ENCODE results near the gene PDE1A. TPM values are rescaled to one million over a fixed set of nuclear protein-coding genes. Genes with fewer than 3 reads are reported as not detected.

The PDE1A gene
- total RNA-seq, 3 donors from 2014 or later: 4.3 to 7.9 (median 5.6) TPM

DNA sequence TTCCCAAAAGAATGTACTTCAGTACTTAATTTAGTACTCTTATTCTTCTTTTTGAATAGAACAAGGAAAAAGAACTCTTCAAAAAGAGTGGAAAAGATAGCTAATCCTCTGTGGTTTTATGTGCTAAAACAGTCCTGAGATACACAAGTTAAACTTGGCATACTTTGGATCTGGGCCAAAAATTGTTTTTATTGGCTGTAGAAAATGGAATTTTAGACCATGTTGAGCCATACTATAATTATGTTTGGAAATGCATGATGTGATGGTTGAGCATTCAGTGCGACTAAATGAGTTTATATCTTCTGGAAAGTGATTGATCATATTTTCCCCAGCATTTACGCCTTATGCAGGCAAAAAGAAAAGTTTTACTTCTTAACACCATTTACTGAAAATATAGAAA is 18.0 kb upstream of the PDE1A start:
- H3K9me3 ChIP-seq: no peaks in the 10 kb centered on the region
- H3K27me3 ChIP-seq: no peaks in the 10 kb centered on the region
- no peaks in the 10 kb centered on the region for H3K4me1 ChIP-seq
- TF ChIP-seq POLR2A (IDR thresholded peaks at IDR 0.05) (no peak), CTCF (IDR thresholded peaks at IDR 0.05) (no peak), POLR2AphosphoS5 (IDR thresholded peaks at IDR 0.05) (no peak)
- no peak overlapping the region for H3K4me3 ChIP-seq
- intact Hi-C loops (cut with DNase I; ENCODE audit: low total_unique reads): no loop called here
- H3K36me3 ChIP-seq: no peaks in the 10 kb centered on the region
- DNase-seq (ENCODE audit: low spot score in 2 of 2): no peak
- H3K27ac ChIP-seq: no peak overlapping the region

DNA sequence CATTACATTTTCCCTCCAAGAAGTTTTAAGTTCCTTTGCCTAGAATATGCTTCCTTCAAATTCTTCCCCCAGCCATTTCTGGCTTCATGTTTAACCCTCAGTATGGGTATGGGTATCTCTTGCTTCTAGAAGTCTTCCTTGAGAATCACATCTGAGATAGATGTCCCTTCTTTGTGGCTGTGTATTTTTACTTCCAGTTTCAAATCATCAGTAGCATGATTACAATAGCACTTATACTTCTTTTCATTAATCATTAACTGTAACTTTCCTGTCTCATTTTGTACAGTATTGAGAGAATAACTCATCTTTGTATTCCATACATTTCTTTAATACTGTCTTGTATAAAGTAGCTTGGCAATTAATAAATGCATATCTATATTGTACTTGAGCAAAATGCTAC is 17.3 kb upstream of the PDE1A start:
- TF ChIP-seq POLR2AphosphoS5 (IDR thresholded peaks at IDR 0.05) (no peak), CTCF (IDR thresholded peaks at IDR 0.05) (no peak), POLR2A (IDR thresholded peaks at IDR 0.05) (no peak)
- no peaks in the 10 kb centered on the region for H3K27me3 ChIP-seq
- H3K9me3 ChIP-seq: no peaks in the 10 kb centered on the region
- H3K4me1 ChIP-seq: no peaks in the 10 kb centered on the region
- no peak overlapping the region for H3K4me3 ChIP-seq
- no peak for DNase-seq (ENCODE audit: low spot score in 2 of 2)
- no peak overlapping the region for H3K27ac ChIP-seq
- intact Hi-C loops (cut with DNase I; ENCODE audit: low total_unique reads): no loop called here
- H3K36me3 ChIP-seq: no peaks in the 10 kb centered on the region

DNA sequence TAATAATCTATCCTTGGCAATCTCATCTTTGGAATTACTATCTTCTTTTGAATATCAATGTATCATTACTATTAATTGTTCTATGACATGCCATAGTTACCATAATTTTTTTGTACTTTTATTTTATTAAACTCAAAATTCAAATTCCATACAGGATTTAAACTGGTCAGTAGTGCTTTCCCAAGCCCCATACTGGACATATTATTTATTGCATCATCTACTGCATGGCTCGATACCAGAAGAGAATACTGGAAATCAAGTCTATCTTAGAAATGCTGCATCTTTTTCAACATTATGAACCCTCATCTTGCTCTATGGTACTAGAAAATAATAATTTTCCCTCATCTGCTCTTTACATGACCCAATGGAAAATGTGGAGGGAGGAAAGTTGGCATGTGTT is 9.4 kb upstream of the PDE1A start:
- no peak for DNase-seq (ENCODE audit: low spot score in 2 of 2)
- TF ChIP-seq POLR2A (IDR thresholded peaks at IDR 0.05) (no peak), POLR2AphosphoS5 (IDR thresholded peaks at IDR 0.05) (no peak), CTCF (IDR thresholded peaks at IDR 0.05) (no peak)
- no peaks in the 10 kb centered on the region for H3K27me3 ChIP-seq
- H3K27ac ChIP-seq: no peak overlapping the region
- no peaks in the 10 kb centered on the region for H3K9me3 ChIP-seq
- intact Hi-C loops (cut with DNase I; ENCODE audit: low total_unique reads): no loop called here
- no peaks in the 10 kb centered on the region for H3K36me3 ChIP-seq
- no peak overlapping the region for H3K4me3 ChIP-seq
- H3K4me1 ChIP-seq: no peaks in the 10 kb centered on the region

- Histone ChIP-seq H3K27me3 (no peaks in the 10 kb centered on the region), H3K9me3 (no peaks in the 10 kb centered on the region), H3K4me3 (no peak overlapping the region), H3K4me1 (no peaks in the 10 kb centered on the region), H3K36me3 (no peaks in the 10 kb centered on the region), H3K27ac (no peak overlapping the region)
- TF ChIP-seq POLR2AphosphoS5 (IDR thresholded peaks at IDR 0.05): no peak
- no peak for TF ChIP-seq POLR2A (IDR thresholded peaks at IDR 0.05)
- no peak for TF ChIP-seq CTCF (IDR thresholded peaks at IDR 0.05)
- no peak for DNase-seq (ENCODE audit: low spot score in 2 of 2)
- intact Hi-C loops (cut with DNase I; ENCODE audit: low total_unique reads): no loop called here
These were observed 8.9 kb upstream of the PDE1A start for GRCh38 chr2:182435754-182436153.

- DNase-seq (ENCODE audit: low spot score in 2 of 2): no peak
- Histone ChIP-seq H3K9me3 (no peaks in the 10 kb centered on the region), H3K4me1 (no peaks in the 10 kb centered on the region), H3K27ac (no peak overlapping the region), H3K4me3 (no peak overlapping the region), H3K36me3 (no peaks in the 10 kb centered on the region), H3K27me3 (no peaks in the 10 kb centered on the region)
- intact Hi-C loops (cut with DNase I; ENCODE audit: low total_unique reads): no loop called here
- no peak for TF ChIP-seq POLR2A (IDR thresholded peaks at IDR 0.05)
- TF ChIP-seq POLR2AphosphoS5 (IDR thresholded peaks at IDR 0.05): no peak
These were observed 5.2 kb upstream of the PDE1A start for GRCh38 chr2:182432051-182432450.

DNA sequence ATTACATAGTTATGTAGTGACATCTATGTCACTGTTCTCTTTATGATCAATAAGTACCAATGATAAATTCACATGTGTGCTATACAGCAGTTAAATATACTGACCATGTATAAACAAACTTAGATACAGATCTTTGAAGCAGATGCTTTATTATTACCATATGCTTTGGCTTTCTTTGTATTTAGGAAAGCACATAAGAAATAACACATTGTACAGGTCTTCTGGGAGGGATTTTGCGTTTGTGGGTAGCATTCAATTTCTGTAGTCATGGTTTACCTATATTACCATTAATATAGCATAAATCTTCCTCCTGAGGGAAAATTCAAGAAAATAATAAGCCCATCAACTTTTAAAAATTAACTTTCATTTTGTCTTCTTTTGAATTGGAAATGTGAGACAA is 1.6 kb upstream of the PDE1A start:
- H3K9me3 ChIP-seq: no peaks in the 10 kb centered on the region
- H3K36me3 ChIP-seq: no peaks in the 10 kb centered on the region
- intact Hi-C loops (cut with DNase I; ENCODE audit: low total_unique reads): no loop called here
- H3K27me3 ChIP-seq: no peaks in the 10 kb centered on the region
- no peaks in the 10 kb centered on the region for H3K4me1 ChIP-seq
- H3K27ac ChIP-seq: no peak overlapping the region
- TF ChIP-seq CTCF (IDR thresholded peaks at IDR 0.05) (no peak), POLR2AphosphoS5 (IDR thresholded peaks at IDR 0.05) (no peak), POLR2A (IDR thresholded peaks at IDR 0.05) (no peak)
- no peak for DNase-seq (ENCODE audit: low spot score in 2 of 2)
- no peak overlapping the region for H3K4me3 ChIP-seq

Data from breast epithelium (tissue), 4 donors.